Liver (tissue), 9 donors: Measurements from ENCODE around the gene SCRN1. TPM values are rescaled to one million over a fixed set of nuclear protein-coding genes. Genes with fewer than 3 reads are reported as not detected.

Source experiments
- DNase-seq: peaks from one replicate; pipeline ENCODE4 v3.0.0-alpha.2; 2017; ENCODE audit warnings: low spot score
- H3K27ac ChIP-seq, 2 donors: one replicate each; pipeline ENCODE4 v1.7.0; 2013; ENCODE audit warnings: inconsistent platforms in 2 of 2, low read length in 2 of 2, control low read depth in 1 of 2, low read depth in 1 of 2, mild to moderate bottlenecking in 1 of 2
- H3K27me3 ChIP-seq, 4 donors: one replicate each; pipeline versions ENCODE4 v1.6.1 to v1.7.0; 2013; ENCODE audit warnings: low read length in 3 of 4, inconsistent platforms in 1 of 4, mild to moderate bottlenecking in 1 of 4, moderate library complexity in 1 of 4; ENCODE audit not compliant: control insufficient read depth in 4 of 4, insufficient read depth in 4 of 4
- H3K36me3 ChIP-seq, 4 donors: one replicate each; pipeline versions ENCODE4 v1.6.1 to v1.7.0; 2013; ENCODE audit warnings: low read length in 3 of 4, mild to moderate bottlenecking in 3 of 4, low read depth in 1 of 4, moderate library complexity in 1 of 4; ENCODE audit not compliant: control insufficient read depth in 4 of 4, insufficient read depth in 3 of 4
- H3K4me1 ChIP-seq, 4 donors: one replicate each; pipeline versions ENCODE4 v1.6.1 to v1.7.0; 2013; ENCODE audit warnings: low read length in 3 of 4, mild to moderate bottlenecking in 3 of 4, moderate library complexity in 1 of 4; ENCODE audit not compliant: control insufficient read depth in 4 of 4, insufficient read depth in 4 of 4
- H3K4me3 ChIP-seq, 3 donors: one replicate each; pipeline versions ENCODE4 v1.6.1 to v1.7.0; 2013; ENCODE audit warnings: low read length in 3 of 3, control low read depth in 1 of 3, low read depth in 1 of 3, mild to moderate bottlenecking in 1 of 3
- H3K9ac ChIP-seq, 2 donors: one replicate each; pipeline ENCODE4 v1.7.0; 2013; ENCODE audit warnings: low read length in 2 of 2, mild to moderate bottlenecking in 2 of 2, moderate library complexity in 2 of 2, control low read depth in 1 of 2, low read depth in 1 of 2
- H3K9me3 ChIP-seq, 4 donors: one replicate each; pipeline versions ENCODE4 v1.6.1 to v1.7.0; 2013; ENCODE audit warnings: low read length in 3 of 4; ENCODE audit not compliant: control insufficient read depth in 4 of 4
- FOXA1 ChIP-seq: IDR thresholded peaks from 2 replicates; pipeline ENCODE4 v1.6.1; 2016; ENCODE audit warnings: antibody characterized with exemption
- FOXA2 ChIP-seq: IDR thresholded peaks from 2 replicates; pipeline ENCODE4 v1.6.1; 2016; ENCODE audit warnings: antibody characterized with exemption
- GABPA ChIP-seq, 2 donors: IDR thresholded peaks in 1 of 2; conservative IDR thresholded peaks in 1 of 2; 2 replicates each; pipeline ENCODE4 v1.6.1; 2016; ENCODE audit warnings: antibody characterized with exemption in 2 of 2, mild to moderate bottlenecking in 1 of 2, moderate library complexity in 1 of 2
- HNF4A ChIP-seq, 2 donors: conservative IDR thresholded peaks; 2 replicates each; pipeline ENCODE4 v1.6.1; 2016; ENCODE audit warnings: antibody characterized with exemption in 2 of 2, mild to moderate bottlenecking in 2 of 2
- HNF4G ChIP-seq: IDR thresholded peaks from 2 replicates; pipeline ENCODE4 v1.6.1; 2016; ENCODE audit warnings: antibody characterized with exemption
- NR2F2 ChIP-seq: IDR thresholded peaks from 2 replicates; pipeline ENCODE4 v1.6.1; 2016; ENCODE audit warnings: antibody characterized with exemption
- RAD21 ChIP-seq, 2 donors: IDR thresholded peaks; 2 replicates each; pipeline ENCODE4 v1.6.1; 2016; ENCODE audit warnings: antibody characterized with exemption in 2 of 2, mild to moderate bottlenecking in 2 of 2
- SP1 ChIP-seq: IDR thresholded peaks from 2 replicates; pipeline ENCODE4 v1.6.1; 2018; ENCODE audit warnings: antibody characterized with exemption, mild to moderate bottlenecking
- TAF1 ChIP-seq: conservative IDR thresholded peaks from 2 replicates; pipeline ENCODE4 v1.6.1; 2016; ENCODE audit warnings: antibody characterized with exemption, mild to moderate bottlenecking
- YY1 ChIP-seq: IDR thresholded peaks from 2 replicates; pipeline ENCODE4 v1.6.1; 2016; ENCODE audit warnings: antibody characterized with exemption, mild to moderate bottlenecking
- WGBS: extraction: QIAGEN DNeasy Blood & Tissue Kit; methylation state at CpG from one replicate; pipeline ENCODE4 v1.1.7; 2013; 5-methylcytosine and 5-hydroxymethylcytosine counted together
- polyA plus RNA-seq, 2 donors: library from polyadenylated mRNA; stranded (reverse) in 1 of 2; unstranded in 1 of 2; fragments of 200-250 nt in 1 of 2; fragments of >200 nt in 1 of 2; fragmentation: Nextera tagmentation in 1 of 2; extraction: Ambion mirVana in 1 of 2; gene quantifications; one replicate each; pipeline versions ENCODE4 v1.2.1 to v1.2.3, GENCODE V29; 2013 to 2015
- total RNA-seq, 2 donors: library from RNA; depleted of rRNA; stranded (reverse); fragments of >200 nt; gene quantifications; one replicate each; pipeline ENCODE4 v1.2.3, GENCODE V29; 2014
- TF ChIP-seq, protein P1 (sequence below): IDR thresholded peaks from 2 replicates; pipeline ENCODE4 v1.6.1; 2016; ENCODE audit warnings: antibody characterized with exemption, mild to moderate bottlenecking
- TF ChIP-seq, protein P2 (sequence below): IDR thresholded peaks from 2 replicates; pipeline ENCODE4 v1.6.1; 2016; ENCODE audit warnings: antibody characterized with exemption
- TF ChIP-seq, protein P3 (sequence below): IDR thresholded peaks from 2 replicates; pipeline ENCODE4 v1.6.1; 2016; ENCODE audit warnings: antibody characterized with exemption
- TF ChIP-seq, protein P4 (sequence below): IDR thresholded peaks from 2 replicates; pipeline ENCODE4 v1.6.1; 2016; ENCODE audit warnings: antibody characterized with exemption
- donor health status: healthy.
- donor health status: healthy.
- donor health status: healthy.
- donor health status: healthy.
- donor health status: healthy.

The SCRN1 gene
- total and polyA plus RNA-seq, 4 donors: 1.1 to 4.1 (median 2.0) TPM

DNA sequence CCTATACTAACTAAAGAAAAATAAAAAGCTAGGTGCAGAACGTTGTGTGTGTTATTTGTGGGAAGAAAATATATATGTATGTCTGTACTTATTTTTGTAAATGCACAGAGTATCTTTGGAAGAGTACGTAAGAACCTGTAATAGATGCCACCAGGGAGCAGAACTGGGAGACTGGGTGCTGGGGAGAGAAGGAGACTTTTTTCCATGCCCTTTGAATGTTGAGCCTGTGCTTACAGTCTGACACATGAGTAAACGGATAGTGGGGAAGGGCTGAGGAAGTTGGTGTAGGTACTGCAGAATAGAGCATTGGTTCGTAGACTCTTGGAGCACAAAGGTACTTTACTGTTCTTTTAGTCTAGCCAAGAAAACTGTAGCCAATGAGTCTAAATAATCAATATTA lies 1.3 kb upstream of the SCRN1 start:
- Histone ChIP-seq H3K36me3 (no peaks in the 10 kb centered on the region), H3K27ac (no peak overlapping the region), H3K27me3 (peaks cover 0 to 7% (median 4%) of the 10 kb centered on the region in 4 donors), H3K9me3 (peaks cover 1 to 20% (median 9%) of the 10 kb centered on the region in 4 donors), H3K4me1 (peaks cover 0 to 8% (median 4%) of the 10 kb centered on the region in 4 donors), H3K9ac (no peak overlapping the region), H3K4me3 (no peak overlapping the region)
- TF ChIP-seq FOXA1: no peak
- TF ChIP-seq, protein P1, sequence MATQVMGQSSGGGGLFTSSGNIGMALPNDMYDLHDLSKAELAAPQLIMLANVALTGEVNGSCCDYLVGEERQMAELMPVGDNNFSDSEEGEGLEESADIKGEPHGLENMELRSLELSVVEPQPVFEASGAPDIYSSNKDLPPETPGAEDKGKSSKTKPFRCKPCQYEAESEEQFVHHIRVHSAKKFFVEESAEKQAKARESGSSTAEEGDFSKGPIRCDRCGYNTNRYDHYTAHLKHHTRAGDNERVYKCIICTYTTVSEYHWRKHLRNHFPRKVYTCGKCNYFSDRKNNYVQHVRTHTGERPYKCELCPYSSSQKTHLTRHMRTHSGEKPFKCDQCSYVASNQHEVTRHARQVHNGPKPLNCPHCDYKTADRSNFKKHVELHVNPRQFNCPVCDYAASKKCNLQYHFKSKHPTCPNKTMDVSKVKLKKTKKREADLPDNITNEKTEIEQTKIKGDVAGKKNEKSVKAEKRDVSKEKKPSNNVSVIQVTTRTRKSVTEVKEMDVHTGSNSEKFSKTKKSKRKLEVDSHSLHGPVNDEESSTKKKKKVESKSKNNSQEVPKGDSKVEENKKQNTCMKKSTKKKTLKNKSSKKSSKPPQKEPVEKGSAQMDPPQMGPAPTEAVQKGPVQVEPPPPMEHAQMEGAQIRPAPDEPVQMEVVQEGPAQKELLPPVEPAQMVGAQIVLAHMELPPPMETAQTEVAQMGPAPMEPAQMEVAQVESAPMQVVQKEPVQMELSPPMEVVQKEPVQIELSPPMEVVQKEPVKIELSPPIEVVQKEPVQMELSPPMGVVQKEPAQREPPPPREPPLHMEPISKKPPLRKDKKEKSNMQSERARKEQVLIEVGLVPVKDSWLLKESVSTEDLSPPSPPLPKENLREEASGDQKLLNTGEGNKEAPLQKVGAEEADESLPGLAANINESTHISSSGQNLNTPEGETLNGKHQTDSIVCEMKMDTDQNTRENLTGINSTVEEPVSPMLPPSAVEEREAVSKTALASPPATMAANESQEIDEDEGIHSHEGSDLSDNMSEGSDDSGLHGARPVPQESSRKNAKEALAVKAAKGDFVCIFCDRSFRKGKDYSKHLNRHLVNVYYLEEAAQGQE: no peak
- TF ChIP-seq, protein P2, sequence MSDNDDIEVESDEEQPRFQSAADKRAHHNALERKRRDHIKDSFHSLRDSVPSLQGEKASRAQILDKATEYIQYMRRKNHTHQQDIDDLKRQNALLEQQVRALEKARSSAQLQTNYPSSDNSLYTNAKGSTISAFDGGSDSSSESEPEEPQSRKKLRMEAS: no peak
- TF ChIP-seq, protein P3, sequence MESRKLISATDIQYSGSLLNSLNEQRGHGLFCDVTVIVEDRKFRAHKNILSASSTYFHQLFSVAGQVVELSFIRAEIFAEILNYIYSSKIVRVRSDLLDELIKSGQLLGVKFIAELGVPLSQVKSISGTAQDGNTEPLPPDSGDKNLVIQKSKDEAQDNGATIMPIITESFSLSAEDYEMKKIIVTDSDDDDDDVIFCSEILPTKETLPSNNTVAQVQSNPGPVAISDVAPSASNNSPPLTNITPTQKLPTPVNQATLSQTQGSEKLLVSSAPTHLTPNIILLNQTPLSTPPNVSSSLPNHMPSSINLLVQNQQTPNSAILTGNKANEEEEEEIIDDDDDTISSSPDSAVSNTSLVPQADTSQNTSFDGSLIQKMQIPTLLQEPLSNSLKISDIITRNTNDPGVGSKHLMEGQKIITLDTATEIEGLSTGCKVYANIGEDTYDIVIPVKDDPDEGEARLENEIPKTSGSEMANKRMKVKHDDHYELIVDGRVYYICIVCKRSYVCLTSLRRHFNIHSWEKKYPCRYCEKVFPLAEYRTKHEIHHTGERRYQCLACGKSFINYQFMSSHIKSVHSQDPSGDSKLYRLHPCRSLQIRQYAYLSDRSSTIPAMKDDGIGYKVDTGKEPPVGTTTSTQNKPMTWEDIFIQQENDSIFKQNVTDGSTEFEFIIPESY: no peak
- no peak for TF ChIP-seq YY1
- TF ChIP-seq, protein P4, sequence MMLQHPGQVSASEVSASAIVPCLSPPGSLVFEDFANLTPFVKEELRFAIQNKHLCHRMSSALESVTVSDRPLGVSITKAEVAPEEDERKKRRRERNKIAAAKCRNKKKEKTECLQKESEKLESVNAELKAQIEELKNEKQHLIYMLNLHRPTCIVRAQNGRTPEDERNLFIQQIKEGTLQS: no peak
- no peak for TF ChIP-seq SP1
- no peak for TF ChIP-seq RAD21 (IDR thresholded peaks at IDR 0.05)
- no peak for TF ChIP-seq TAF1
- no peak for TF ChIP-seq NR2F2
- no peak for TF ChIP-seq GABPA (IDR thresholded peaks at IDR 0.05 in 1 of 2, conservative IDR thresholded peaks at IDR 0.05 in 1 of 2)
- TF ChIP-seq HNF4A (conservative IDR thresholded peaks at IDR 0.05): no peak
- TF ChIP-seq FOXA2: no peak
- no peak for TF ChIP-seq HNF4G
- WGBS: 74% methylated on average over 4 of the region's 4 CpGs
- no peak for DNase-seq

DNA sequence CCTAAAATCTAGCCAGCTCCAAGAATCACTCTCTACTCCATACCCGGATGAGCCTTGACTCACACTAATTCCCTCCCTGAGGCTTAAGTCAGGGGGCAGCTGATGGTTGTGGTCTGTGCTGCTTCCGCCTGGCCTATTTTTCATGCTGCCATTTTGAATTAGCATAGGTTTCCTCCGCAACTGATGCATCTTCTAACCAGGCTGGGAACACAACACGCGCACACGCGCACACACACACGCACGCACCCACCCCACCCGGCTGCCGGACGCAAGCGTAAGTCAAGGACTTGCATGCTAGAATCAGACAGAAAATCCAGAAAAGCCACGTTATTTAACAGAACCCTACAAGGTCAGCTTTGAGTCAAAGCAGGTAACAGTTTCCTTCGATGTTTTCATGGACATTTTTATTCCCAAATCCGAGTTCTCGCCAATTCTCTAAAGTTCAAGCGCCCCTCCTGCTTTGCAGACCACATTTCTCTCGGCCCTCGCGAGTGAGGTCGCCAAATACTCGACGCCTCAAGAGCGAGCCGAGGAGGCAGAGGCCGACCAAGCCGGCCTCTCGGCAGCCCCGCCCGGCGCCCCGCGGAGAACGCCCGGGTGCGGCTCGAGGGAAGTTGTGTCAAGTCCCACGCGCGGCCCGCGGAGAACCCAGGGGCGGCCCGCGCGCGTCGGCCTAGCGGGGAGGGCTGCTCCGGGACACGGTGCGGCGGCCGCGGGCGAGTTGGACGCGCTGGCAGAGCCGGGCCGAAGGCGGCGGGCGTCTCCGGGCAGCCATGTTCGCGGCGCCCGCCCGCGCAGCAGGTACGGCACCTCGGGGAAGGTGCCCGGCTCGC lies 961 bp downstream of the SCRN1 start:
- peak overlapping the region; percentile 56 to 86 (median 66) for H3K4me3 ChIP-seq
- H3K9ac ChIP-seq: no peak overlapping the region
- TF ChIP-seq NR2F2 (no peak), YY1 (peak; percentile 4)
- H3K36me3 ChIP-seq: no peaks in the 10 kb centered on the region
- H3K4me1 ChIP-seq: peaks cover 0 to 8% (median 4%) of the 10 kb centered on the region in 4 donors
- peaks cover 1 to 18% (median 9%) of the 10 kb centered on the region in 4 donors for H3K9me3 ChIP-seq
- H3K27ac ChIP-seq: peak overlapping the region; percentile 48 to 67
- H3K27me3 ChIP-seq: peaks cover 0 to 7% (median 4%) of the 10 kb centered on the region in 4 donors
- WGBS: 15% methylated on average over 75 of the region's 75 CpGs
- peak; percentile 44 for DNase-seq
